NCI-H146 treated with DMSO at 0.1 percent for 48 hours (cell line): ENCODE results near the gene TNKS1BP1.
"Not testable (repeated sequence)": the region's sequence is repeated elsewhere in the genome, so short reads cannot be mapped to it uniquely, and the experiment has no call there.

Experiments used
- DNase-seq: peaks from one replicate; lab custom pipeline; 2025; ENCODE audit not compliant: unreplicated experiment; lab: John Stamatoyannopoulos, UW

Gene TNKS1BP1, protein sequence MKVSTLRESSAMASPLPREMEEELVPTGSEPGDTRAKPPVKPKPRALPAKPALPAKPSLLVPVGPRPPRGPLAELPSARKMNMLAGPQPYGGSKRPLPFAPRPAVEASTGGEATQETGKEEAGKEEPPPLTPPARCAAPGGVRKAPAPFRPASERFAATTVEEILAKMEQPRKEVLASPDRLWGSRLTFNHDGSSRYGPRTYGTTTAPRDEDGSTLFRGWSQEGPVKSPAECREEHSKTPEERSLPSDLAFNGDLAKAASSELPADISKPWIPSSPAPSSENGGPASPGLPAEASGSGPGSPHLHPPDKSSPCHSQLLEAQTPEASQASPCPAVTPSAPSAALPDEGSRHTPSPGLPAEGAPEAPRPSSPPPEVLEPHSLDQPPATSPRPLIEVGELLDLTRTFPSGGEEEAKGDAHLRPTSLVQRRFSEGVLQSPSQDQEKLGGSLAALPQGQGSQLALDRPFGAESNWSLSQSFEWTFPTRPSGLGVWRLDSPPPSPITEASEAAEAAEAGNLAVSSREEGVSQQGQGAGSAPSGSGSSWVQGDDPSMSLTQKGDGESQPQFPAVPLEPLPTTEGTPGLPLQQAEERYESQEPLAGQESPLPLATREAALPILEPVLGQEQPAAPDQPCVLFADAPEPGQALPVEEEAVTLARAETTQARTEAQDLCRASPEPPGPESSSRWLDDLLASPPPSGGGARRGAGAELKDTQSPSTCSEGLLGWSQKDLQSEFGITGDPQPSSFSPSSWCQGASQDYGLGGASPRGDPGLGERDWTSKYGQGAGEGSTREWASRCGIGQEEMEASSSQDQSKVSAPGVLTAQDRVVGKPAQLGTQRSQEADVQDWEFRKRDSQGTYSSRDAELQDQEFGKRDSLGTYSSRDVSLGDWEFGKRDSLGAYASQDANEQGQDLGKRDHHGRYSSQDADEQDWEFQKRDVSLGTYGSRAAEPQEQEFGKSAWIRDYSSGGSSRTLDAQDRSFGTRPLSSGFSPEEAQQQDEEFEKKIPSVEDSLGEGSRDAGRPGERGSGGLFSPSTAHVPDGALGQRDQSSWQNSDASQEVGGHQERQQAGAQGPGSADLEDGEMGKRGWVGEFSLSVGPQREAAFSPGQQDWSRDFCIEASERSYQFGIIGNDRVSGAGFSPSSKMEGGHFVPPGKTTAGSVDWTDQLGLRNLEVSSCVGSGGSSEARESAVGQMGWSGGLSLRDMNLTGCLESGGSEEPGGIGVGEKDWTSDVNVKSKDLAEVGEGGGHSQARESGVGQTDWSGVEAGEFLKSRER (N-terminal part only)

DNA sequence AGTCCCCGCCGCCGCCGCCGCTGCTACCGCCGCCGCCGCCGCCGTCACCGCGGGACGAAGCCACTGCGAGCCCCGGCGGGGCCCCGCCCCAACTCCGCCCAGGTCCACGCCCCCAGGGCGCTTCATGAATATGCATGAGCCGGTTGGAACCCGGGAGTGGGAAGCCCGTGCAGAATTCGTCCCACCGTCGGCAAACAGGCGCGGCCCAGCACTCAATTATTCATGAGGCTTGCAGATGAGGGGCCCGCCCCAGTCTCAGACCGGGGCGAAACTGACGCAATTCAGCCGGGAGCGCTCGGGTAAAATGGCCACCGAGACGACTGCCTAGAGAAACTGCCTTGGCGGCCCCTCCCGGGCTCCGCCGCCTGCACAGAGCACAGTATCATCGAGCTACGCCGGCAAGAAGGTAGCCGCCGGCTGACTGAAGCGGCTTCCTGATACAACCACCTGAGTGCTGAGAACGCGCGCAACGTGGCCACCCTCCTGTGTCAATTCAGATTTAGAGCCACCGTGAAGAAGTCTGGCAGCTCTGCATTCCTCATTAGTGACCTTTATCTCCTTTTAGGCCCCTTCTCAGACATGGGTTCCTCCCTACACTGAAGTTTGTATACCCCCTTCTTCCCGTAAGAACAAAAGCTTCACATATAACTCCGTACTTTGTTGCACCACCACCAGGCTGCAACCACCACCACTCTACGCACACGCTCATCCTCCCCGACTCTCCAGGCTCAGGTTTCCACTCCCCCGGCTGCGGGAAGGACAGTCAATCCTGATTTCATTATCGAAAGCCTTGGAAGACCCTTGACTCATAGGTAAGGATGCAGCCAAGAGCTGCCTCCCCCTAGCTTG lies at the start of gene TNKS1BP1:
TNKS1BP1 (minus strand) TSS at position 67 of the 849 bp plus-strand sequence. CDS start 3,067 bp downstream, outside the sequence.
- DNase-seq, result peak; percentile 90

DNA sequence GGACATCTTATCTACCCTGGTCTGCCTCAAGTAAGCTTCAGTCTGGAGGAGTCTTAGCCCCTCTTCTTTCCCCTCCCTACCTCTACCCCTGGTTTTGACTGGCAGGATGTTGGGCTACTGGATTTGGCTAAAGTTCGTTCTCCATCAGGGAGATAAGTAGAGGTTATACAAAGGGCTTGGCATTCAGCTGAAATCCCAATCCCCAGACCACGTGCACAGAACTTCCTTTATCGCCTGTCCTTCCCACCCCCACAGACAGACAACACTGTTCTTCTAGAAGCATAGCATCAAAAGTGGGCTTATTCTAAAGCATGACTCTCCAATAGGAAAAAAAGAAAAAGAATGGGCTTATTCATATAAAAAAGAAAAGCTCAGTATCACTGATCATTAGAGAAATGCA lies 48.4 kb upstream of the TNKS1BP1 start:
- DNase-seq, result no peak

DNA sequence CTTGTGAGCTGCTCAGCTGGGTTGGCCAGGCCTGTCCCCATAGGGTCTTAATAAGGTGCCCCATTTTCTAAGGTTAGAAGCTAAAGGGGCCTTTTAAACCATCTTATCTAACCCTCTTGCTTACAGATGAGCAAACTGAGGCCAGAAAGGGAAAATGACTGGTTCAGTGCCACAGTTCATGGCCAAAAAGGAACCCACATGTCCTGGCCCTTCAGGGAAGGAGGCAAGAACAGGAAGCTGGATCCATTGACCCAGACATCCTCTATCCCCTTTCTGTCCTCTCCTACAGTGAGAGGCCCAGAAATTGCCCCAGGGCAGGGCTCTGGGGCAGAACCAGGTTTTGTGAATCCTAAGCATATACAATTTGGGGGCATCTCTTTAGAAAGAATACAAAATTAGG lies 46.2 kb upstream of the TNKS1BP1 start:
- DNase-seq, result no peak

DNA sequence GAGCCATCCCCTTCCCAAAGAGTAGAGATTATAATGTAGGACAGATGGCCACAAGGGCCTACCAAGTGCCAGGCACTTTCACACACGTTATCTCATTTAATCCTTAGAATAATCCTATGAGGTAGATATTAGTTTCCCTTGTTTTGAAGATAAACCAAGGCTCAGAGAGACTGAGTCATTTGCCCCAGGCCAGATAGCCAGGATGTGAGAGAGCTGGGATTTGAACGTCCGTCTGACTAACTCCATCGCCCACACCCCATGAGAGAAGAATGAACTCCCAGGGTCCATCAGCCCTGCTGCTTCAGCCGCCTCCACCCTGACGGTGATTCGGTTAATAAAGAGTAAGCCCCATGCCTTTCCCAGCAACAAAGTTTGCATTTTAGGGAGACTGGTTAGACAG lies 45.5 kb upstream of the TNKS1BP1 start:
- DNase-seq, result no peak

DNA sequence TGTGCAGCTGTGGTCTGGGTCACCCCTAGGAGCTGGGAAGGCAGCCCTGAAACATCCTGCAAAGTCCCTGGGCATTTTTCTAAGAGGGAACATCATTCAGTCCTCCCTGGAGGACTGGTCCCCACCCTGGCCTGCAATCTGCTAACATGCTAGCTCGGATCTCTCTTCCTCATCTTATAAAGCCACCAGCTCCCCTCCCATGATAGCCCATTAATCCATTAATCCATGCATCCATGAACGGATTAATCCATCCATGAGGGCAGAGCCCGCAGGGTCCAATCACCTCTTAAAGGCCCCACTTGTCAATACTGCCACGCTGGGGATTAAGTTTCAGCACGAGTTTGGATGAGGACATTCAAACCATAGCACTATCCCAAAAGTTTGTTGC lies 44.1 kb upstream of the TNKS1BP1 start:
- DNase-seq, result no peak

DNA sequence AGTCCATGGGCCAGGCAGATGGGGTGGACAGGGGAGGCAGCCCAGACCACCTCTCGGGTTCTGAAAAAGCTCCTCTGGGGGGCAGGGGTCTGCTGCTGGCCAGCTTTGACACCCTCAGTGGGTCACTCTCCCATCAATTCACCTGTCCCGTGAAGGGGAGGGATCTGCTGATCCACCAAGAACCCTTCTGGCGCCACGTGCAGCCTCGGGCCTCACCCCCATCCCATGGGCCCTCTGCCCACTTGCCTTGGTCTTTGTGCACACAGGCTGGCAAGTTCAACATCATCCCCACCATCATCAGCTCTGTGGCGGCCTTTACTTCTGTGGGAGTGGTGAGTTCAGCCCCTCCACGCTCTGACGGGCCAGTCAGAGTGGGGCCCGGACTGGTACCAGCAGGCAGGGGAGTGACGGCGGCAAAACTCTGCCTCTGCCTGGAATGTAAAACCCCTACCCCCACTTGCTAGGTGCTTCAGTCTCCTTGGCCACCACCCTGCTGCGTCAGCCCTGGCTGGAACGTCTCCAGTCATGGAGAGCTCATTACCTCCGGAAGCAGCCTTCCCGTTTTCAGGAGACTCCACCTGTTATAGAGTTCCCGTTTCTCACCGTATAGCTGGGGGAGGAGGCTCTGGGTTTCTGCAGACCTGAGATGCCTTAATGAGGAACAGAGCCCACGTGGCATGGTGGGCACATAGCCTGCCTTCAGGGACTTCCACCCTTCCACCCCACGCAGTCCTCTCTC lies 43.5 kb upstream of the TNKS1BP1 start:
- no peak for DNase-seq

DNA sequence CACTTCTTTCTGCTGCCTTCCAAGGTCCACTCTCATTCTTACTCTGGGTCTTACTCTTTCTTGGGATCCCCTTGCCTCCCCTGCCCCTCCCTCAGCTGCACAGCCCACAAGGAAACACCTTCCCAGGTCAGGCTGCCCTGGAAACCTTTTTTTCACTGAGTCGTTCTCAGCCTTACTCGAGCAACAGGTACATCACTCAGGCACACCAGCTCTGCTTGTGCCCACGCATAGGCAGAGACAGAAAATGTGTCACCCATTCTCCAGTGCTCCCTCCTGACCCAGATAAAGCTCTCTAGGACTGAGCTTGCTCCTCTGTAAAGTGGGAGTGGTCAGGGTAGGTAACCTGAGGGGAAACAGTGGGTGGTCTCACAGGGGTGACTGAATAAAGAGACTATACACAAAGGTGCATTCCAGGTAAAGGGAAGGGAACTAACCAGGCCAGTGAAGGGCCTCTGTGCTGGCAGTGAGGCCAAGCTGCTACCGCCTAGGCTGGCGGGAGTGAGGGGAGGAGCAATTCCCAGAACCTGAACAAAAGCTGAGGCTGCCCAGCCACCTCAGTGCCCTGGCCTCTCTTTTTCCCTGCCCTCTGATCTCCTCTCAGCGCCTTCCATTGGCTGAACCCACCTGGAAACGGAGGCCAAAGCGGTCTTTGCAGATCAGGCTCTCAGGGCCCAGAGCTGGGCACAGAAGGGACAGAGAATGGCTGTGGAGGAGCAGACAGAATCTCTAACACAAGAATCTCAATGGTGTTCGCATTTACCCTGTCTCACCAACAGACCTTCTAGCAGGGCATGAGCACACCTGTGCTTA lies 40.3 kb upstream of the TNKS1BP1 start:
- DNase-seq, result peak; percentile 13

DNA sequence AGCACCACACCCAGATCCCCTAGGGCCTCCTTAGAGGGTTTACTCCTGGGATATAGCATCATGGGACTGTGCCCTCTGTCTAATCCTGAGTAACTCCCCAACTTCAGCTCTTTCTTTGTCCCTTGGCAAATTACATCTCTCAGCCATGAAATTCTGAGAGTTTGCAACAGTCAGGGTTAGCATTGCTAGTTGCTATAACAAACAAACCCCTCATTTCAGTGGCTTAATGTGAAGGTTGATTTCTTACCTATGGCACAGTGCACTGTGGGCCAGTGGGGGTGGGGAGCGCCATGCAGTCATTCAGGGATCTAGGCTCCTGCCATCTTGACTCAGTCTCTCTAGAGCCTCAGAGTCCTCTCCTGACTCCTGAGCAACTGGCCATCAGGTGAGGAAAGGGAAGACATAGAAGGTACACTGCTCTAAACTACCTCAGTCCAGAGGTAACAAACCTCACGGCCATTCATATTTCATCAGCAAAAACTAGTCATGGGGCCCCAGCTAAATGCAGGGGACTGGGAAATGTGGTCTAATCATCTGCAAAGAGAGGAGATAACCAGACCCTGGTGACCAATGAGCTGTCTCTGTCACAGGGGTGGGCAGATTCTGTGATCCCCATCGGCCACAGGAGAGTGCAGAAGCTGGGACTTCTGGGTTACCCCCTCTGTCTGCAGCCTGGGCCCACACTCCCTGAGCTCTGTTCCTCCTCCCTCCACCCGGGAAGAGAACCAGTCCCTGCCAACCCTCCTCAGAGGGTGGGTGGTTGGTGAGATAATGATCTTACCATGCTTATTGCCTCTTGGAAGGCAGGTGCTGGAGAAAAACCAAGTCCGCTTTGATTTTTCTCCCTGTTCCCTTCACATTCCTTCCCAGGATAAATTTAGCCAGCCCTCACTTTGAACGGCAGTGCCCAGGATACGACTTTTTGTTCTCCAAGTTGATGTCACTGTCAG lies 38.7 kb upstream of the TNKS1BP1 start:
- DNase-seq, result no peak

DNA sequence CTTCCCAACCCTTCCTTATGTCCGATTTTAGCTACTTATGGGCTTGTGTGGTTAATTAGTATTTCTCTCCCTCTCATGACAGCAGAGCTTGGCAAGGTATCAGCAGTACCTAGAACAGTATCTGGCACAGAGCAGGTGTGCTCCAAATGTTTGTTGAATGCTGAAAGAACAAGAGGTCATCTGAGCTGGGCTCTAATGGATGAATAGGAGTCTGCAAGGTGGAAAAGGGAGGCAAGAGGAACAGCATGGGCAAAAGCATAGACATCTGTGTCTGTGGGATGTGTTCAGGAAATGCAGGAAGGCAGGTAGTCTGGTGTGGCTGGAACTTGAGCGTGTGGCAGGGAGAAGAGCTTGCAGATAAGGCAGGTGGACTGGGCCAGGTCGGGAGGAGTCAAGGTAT lies 37.2 kb upstream of the TNKS1BP1 start:
- DNase-seq, result no peak

DNA sequence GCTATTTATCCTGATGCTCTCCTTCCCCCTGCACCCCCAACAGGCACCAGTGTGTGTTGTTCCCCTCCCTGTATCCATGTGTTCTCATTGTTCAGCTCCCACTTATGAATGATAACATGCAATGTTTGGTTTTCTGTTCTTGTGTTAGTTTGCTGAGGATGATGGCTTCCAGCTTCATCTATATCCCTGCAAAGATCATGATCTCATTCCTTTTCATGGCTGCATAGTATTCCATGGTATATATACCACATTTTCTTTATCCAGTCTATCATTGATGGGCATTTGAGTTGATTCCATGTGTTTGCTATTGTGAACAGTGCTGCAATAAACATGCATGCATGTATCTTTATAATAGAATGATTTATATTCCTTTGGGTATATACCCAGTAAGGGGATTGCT lies 36.7 kb upstream of the TNKS1BP1 start:
- DNase-seq, result not testable (repeated sequence)

DNA sequence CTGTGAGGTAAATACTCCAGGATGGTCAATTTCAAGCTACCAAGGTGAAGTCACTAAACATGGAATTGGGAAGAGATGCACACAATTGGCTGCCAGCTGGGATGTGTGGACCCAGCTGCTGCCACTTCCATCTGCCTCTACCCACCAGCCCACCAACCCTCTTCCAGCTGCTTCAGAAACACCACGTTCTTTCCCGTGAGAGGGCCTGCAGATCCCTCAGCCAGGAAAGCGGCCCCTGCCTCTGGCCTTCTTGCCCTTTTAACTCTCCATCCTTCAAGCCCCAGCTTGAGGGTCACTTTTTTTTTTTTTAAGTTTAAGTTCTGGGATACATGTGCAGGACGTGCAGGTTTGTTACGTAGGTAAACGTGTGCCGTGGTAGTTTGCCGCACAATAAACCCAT lies 36.2 kb upstream of the TNKS1BP1 start:
- no peak for DNase-seq

DNA sequence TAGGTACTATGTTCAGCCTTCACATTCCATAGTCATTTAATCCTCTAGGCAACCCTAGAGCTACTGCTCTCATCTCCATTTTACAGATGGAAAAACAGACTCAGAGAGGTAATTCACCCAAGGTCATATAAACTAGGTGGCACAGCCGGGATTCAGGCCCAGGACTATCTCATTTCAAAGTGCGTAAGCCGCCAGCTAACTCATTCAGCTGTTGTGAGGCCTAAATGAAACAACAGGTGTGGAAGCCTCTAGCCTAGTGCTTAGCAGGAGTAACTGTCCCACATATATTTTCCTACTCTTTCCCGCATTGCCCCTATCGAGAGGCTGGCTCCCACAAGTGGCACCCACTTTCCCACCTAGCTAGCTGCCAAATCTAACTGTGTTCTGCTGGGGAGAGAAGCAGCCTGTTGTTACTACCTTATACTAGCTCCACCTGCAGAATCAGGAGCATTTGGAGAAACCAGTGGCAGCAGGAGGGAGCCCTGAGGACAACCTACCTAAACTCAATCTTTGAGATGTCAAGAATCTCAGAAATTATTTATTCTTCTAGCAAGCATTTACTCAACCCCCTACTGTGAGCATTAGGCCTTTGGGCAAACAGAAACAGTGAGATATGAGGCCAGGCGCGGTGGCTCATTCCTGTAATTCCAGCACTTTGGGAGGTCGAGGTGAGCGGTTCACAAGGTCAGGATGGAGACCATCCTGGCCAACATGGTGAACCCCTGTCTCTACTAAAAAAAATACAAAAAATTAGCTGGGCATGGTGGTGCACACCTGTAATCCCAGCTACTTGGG lies 35.3 kb upstream of the TNKS1BP1 start:
- DNase-seq, result no peak

DNA sequence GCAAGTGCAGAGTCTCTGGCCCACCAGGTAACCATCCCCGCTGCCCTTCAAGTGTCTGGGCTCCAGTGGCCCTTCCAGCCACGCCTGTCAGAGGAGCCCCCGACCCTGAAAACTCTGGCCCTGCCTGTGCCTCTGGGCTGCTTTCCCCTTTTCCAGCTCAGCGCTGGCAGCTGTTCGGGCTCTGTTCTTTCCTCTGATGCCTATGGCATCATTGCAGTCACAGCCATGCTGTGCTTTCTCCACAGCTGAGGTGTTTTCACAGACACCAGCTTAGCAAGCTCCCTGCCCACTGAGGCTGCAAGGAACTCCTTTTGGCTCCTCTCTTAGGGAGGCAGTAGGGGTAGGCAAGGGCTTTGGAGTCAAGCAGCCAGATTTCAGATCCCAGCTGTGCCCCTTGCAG lies 34.6 kb upstream of the TNKS1BP1 start:
- no peak for DNase-seq

DNA sequence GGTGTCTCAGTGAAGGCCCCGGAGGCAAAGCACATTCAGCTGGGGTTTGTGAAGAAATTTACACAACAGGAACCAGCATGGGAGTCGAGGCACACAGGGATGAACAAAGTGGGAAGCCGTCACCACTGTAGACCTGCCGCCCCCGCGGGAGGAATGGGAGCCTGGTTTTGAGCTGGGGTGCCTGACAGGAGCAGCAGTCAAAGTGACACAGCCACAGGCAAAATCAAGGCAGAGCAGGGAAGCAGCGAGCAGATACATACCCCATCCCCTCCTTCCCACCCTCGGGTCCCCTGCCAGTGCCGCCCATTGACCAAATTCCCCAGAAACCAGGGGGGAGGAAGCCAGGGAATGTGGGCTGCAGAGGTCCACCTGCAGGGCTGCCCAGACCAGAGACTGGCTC lies 34.2 kb upstream of the TNKS1BP1 start:
- no peak for DNase-seq

DNA sequence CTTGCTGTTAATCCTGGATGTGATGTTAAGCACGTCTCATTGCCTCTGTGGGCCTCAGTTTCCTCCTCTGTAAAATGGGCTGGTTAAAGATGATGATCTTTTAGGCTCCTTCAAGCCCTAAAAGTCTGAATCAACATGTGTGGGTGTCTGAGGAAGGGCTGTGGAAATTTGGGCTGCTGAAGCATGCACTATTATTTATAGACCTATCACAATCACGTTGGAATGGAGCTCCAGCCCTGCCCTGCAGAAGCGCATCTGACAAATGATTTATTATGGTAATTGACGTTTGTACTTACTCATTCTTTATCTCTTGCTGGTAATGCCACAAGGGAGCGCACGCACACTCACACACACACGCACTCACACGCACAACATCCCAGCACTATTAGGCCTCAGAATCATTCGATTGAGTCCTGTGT lies 33.8 kb upstream of the TNKS1BP1 start:
- no peak for DNase-seq

DNA sequence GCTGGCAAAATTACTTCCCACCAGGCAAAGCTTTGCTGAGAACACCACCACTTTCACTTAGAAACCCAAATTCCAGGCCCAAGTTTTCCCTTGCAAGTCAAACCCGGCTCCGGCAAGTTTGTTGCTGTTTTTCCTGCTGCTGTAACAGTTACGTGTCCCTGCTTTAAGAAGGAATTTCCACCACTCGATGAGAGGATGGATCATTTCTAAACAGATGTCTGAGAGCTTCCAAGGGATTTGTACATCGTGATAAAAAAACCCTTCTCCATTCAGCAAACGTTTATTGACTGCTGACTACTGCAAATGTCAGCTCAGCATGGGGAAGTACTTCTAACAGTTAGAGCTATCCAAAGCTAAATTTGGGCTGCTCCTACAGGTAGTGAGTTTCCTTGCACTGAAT lies 33.1 kb upstream of the TNKS1BP1 start:
- DNase-seq, result no peak

DNA sequence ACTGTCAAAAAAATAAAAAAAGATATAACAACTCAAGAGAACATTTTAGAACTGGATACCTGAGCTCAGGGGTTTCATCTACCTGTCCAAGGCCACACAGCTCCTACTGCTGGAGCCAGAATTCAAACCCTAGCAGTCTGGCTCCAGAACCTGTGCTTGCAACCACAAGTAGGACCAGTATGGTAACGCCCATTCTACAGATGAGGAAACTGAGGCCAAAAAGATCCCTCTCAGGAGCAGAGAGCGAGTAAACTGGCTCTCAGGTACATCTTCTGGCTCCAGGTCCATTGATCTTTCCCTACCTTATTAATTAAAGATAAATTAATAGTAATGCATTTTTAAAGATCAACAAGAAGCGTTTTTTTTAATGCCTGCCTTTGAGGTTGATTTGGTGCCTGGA lies 32.6 kb upstream of the TNKS1BP1 start:
- DNase-seq, result no peak
